ENCODE results near the gene PRDX3.
"Not testable (repeated sequence)": the region's sequence is repeated elsewhere in the genome, so short reads cannot be mapped to it uniquely, and the experiment has no call there.

DNA sequence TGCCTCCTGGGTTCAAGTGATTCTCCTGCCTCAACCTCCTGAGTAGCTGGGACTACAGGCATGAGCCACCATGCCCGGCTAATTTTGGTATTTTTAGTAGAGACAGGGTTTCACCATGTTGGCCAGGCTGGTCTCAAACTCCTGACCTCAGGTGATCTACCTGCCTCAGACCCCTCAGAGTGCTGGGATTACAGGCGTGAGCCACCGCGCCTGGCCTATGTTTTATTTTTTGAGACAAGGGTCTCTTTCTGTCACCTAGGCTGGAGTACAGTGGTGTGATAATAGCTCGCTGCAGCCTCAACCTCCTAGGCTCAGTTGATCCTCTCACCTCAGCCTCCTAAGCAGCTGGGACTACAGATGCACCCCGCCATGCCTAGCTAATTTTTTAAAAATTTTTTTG lies 27.0 kb downstream of the PRDX3 start:
- TF ChIP-seq POLR2A, CTCF, POLR2AphosphoS5, EP300 (IDR thresholded peaks at IDR 0.05): not testable (repeated sequence)
